Mucosa of stomach (tissue), 1 donor: ENCODE data around the gene CLPSL2.

Source experiments
- H3K27me3 ChIP-seq: one replicate; pipeline ENCODE4 v1.7.0; 2013; ENCODE audit warnings: mild to moderate bottlenecking, low read length; ENCODE audit not compliant: control insufficient read depth, insufficient read depth
- H3K36me3 ChIP-seq: one replicate; pipeline ENCODE4 v1.7.0; 2013; ENCODE audit warnings: low read length; ENCODE audit not compliant: control insufficient read depth, insufficient read depth
- H3K4me1 ChIP-seq: one replicate; pipeline ENCODE4 v1.7.0; 2013; ENCODE audit warnings: mild to moderate bottlenecking, low read length; ENCODE audit not compliant: control insufficient read depth, insufficient read depth
- H3K4me3 ChIP-seq: one replicate; pipeline ENCODE4 v1.7.0; 2013; ENCODE audit warnings: low read length
- H3K9ac ChIP-seq: one replicate; pipeline ENCODE4 v1.7.0; 2013; ENCODE audit warnings: mild to moderate bottlenecking, low read length, moderate library complexity
- H3K9me3 ChIP-seq: one replicate; pipeline ENCODE4 v1.7.0; 2013; ENCODE audit warnings: mild to moderate bottlenecking, low read length, moderate library complexity; ENCODE audit not compliant: control insufficient read depth
- donor health status: Pancreatic carcinoma.

CLPSL2 gene

GRCh38 chr6:35754452-35755277 is 21.7 kb upstream of the CLPSL2 start:
- Histone ChIP-seq H3K36me3 (no peaks in the 10 kb centered on the region), H3K4me3 (no peak overlapping the region), H3K9me3 (no peaks in the 10 kb centered on the region), H3K27me3 (no peaks in the 10 kb centered on the region), H3K9ac (no peak overlapping the region), H3K4me1 (peaks cover 7% of the 10 kb centered on the region)

- no peaks in the 10 kb centered on the region for H3K36me3 ChIP-seq
- no peak overlapping the region for H3K9ac ChIP-seq
- peaks cover 7% of the 10 kb centered on the region for H3K4me1 ChIP-seq
- H3K9me3 ChIP-seq = no peaks in the 10 kb centered on the region
- H3K4me3 ChIP-seq = no peak overlapping the region
- no peaks in the 10 kb centered on the region for H3K27me3 ChIP-seq
Observed at GRCh38 chr6:35755278-35755924, 21.0 kb upstream of the CLPSL2 start.

GRCh38 chr6:35757456-35758123 is 18.8 kb upstream of the CLPSL2 start:
- Histone ChIP-seq H3K4me3 (no peak overlapping the region), H3K36me3 (no peaks in the 10 kb centered on the region), H3K4me1 (peaks cover 7% of the 10 kb centered on the region), H3K9me3 (no peaks in the 10 kb centered on the region), H3K27me3 (no peaks in the 10 kb centered on the region), H3K9ac (no peak overlapping the region)

DNA sequence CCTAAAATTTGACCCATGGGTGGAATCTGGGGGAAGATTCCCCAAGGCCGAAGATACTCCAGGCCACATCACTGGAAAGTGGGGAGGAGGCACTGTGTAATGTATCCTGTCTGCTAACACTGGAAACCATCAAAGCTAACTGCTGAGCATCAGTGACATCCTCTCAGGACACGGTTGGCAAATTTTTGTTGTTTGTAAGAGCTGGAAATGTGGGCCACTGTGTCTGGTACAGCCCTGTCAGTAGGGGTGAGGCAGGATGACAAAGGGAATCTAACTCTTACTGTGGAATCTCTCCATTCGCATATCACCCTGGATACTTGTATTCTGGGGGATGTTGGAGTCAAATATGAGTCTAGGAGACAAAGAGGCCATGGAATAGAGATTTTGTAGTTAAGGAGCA is 17.0 kb upstream of the CLPSL2 start:
- H3K9me3 ChIP-seq = no peaks in the 10 kb centered on the region
- H3K9ac ChIP-seq = no peak overlapping the region
- H3K27me3 ChIP-seq = peaks cover 10% of the 10 kb centered on the region
- H3K36me3 ChIP-seq = no peaks in the 10 kb centered on the region
- H3K4me1 ChIP-seq = peaks cover 6% of the 10 kb centered on the region
- H3K4me3 ChIP-seq = no peak overlapping the region

GRCh38 chr6:35765739-35766138 is 10.7 kb upstream of the CLPSL2 start:
- Histone ChIP-seq H3K27me3 (peaks cover 15% of the 10 kb centered on the region), H3K4me3 (no peak overlapping the region), H3K4me1 (no peaks in the 10 kb centered on the region), H3K36me3 (no peaks in the 10 kb centered on the region), H3K9me3 (no peaks in the 10 kb centered on the region), H3K9ac (no peak overlapping the region)

DNA sequence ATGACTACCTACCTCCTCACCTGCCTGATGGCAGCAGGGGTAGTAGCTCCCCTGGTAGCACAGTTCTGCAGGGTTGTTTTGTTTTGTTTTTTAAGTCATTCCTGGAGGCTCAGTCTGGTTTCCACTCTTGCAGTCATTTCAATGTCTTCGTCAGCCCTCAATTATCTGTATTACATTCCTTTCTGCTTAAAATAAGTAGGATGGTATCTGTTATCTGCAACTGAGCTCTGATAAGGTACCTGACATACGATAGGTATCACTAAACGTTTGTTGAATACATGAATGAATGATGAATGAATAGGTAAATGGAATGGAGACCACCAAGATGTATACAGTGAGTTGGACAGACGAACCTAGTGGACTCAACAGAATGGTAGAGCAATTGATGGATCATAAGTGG is 7.2 kb upstream of the CLPSL2 start:
- H3K9ac ChIP-seq = no peak overlapping the region
- no peak overlapping the region for H3K4me3 ChIP-seq
- H3K9me3 ChIP-seq = no peaks in the 10 kb centered on the region
- no peaks in the 10 kb centered on the region for H3K36me3 ChIP-seq
- H3K27me3 ChIP-seq = peaks cover 6% of the 10 kb centered on the region
- no peaks in the 10 kb centered on the region for H3K4me1 ChIP-seq

GRCh38 chr6:35771343-35771627 is 5.1 kb upstream of the CLPSL2 start:
- no peak overlapping the region for H3K9ac ChIP-seq
- no peaks in the 10 kb centered on the region for H3K9me3 ChIP-seq
- H3K36me3 ChIP-seq = no peaks in the 10 kb centered on the region
- no peak overlapping the region for H3K4me3 ChIP-seq
- peaks cover 3% of the 10 kb centered on the region for H3K27me3 ChIP-seq
- H3K4me1 ChIP-seq = no peaks in the 10 kb centered on the region

GRCh38 chr6:35774116-35774794 is 2.1 kb upstream of the CLPSL2 start:
- Histone ChIP-seq H3K36me3 (no peaks in the 10 kb centered on the region), H3K9me3 (no peaks in the 10 kb centered on the region), H3K27me3 (peaks cover 11% of the 10 kb centered on the region), H3K9ac (no peak overlapping the region), H3K4me3 (no peak overlapping the region), H3K4me1 (no peaks in the 10 kb centered on the region)

GRCh38 chr6:35775031-35775430 is 1.4 kb upstream of the CLPSL2 start:
- Histone ChIP-seq H3K36me3 (no peaks in the 10 kb centered on the region), H3K4me3 (no peak overlapping the region), H3K9ac (no peak overlapping the region), H3K27me3 (peaks cover 11% of the 10 kb centered on the region), H3K9me3 (no peaks in the 10 kb centered on the region), H3K4me1 (no peaks in the 10 kb centered on the region)

- Histone ChIP-seq H3K4me3 (no peak overlapping the region), H3K36me3 (no peaks in the 10 kb centered on the region), H3K27me3 (peaks cover 11% of the 10 kb centered on the region), H3K9me3 (no peaks in the 10 kb centered on the region), H3K4me1 (no peaks in the 10 kb centered on the region), H3K9ac (no peak overlapping the region)
Observed at GRCh38 chr6:35777356-35778102, 1.1 kb downstream of the CLPSL2 start.

DNA sequence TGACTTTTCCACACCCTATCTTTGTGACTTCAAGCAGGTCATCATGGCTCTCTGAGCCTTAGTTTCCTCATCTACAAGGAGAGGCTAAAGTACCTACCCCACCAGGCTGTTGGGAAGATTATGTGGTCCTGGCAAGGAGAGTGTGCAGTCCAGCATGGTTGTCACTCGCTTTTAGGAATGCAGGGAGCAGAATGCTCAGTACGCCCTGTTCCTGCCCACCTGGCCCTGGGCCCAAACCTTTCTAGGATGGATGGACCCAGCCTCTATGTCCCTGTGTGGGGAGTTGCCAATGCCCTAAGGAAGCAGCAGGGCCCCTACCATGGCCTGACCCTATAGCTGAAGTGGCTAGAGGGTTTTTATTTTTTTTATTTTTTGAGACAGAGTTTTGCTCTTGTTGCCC is 2.0 kb downstream of the CLPSL2 start:
- Histone ChIP-seq H3K36me3 (no peaks in the 10 kb centered on the region), H3K4me3 (no peak overlapping the region), H3K9ac (no peak overlapping the region), H3K9me3 (no peaks in the 10 kb centered on the region), H3K4me1 (no peaks in the 10 kb centered on the region), H3K27me3 (peaks cover 11% of the 10 kb centered on the region)
